SU-DHL-6 (cell line): ENCODE results near the gene ERGIC3.

Experiments used
- H2AFZ ChIP-seq: fragments of 200-600 bp; sonication (generic); 2 replicates; pipeline ENCODE4 v1.6.1; 2014; ENCODE audit warnings: low read depth, mild to moderate bottlenecking, moderate library complexity, mixed read lengths, antibody characterized with exemption, low read length; ENCODE audit not compliant: severe bottlenecking
- H3F3A ChIP-seq: fragments of 200-600 bp; shearing (Covaris generic); 2 replicates; pipeline ENCODE4 v1.6.0; 2016; ENCODE audit warnings: antibody characterized with exemption, mild to moderate bottlenecking; ENCODE audit not compliant: insufficient read depth
- H3K27ac ChIP-seq: fragments of 200-600 bp; sonication (generic); 2 replicates; pipeline ENCODE4 v1.5.1; 2016; ENCODE audit warnings: low read depth, mild to moderate bottlenecking, low read length, moderate library complexity, mixed read lengths
- H3K27me3 ChIP-seq: fragments of 200-600 bp; sonication (generic), shearing (Covaris generic); 2 replicates; pipeline ENCODE4 v1.6.0; 2014; ENCODE audit warnings: mild to moderate bottlenecking, low read length
- H3K36me3 ChIP-seq: fragments of 200-600 bp; sonication (generic); 2 replicates; pipeline ENCODE4 v1.6.1; 2014; ENCODE audit warnings: mild to moderate bottlenecking, low read length, mixed read lengths
- H3K4me2 ChIP-seq: fragments of 300-600, 200-600 bp; shearing (Covaris generic), sonication (generic); 2 replicates; pipeline ENCODE4 v1.6.0; 2014; ENCODE audit warnings: low read length, low read depth, mild to moderate bottlenecking; ENCODE audit not compliant: poor library complexity, severe bottlenecking
- H3K4me3 ChIP-seq: fragments of 200-600 bp; sonication (generic); 2 replicates; pipeline ENCODE4 v1.5.1; 2014; ENCODE audit warnings: antibody characterized with exemption, low read length, mild to moderate bottlenecking, mixed read lengths; ENCODE audit not compliant: insufficient read depth, poor library complexity, severe bottlenecking
- H3K79me2 ChIP-seq: fragments of 200-600 bp; sonication (generic); 2 replicates; pipeline ENCODE4 v1.6.1; 2014; ENCODE audit warnings: mild to moderate bottlenecking, low read length, moderate library complexity; ENCODE audit not compliant: insufficient read depth
- H3K9ac ChIP-seq: fragments of 200-600 bp; sonication (generic); 2 replicates; pipeline ENCODE4 v1.7.0; 2014; ENCODE audit warnings: mild to moderate bottlenecking, low read length
- H3K9me2 ChIP-seq: fragments of 200-600 bp; sonication (generic); replicated peaks from 2 replicates; pipeline ENCODE4 v1.6.1; 2014; ENCODE audit warnings: low read length; ENCODE audit not compliant: insufficient read depth
- H3K9me3 ChIP-seq: fragments of 200-600 bp; sonication (generic); 2 replicates; pipeline ENCODE4 v1.6.1; 2014; ENCODE audit warnings: low read length, mixed read lengths; ENCODE audit not compliant: insufficient read depth
- H4K20me1 ChIP-seq: fragments of 200-600 bp; sonication (generic); 2 replicates; pipeline ENCODE4 v1.6.1; 2014; ENCODE audit warnings: low read depth, mild to moderate bottlenecking, antibody characterized with exemption, low read length, moderate library complexity, mixed read lengths
- EZH2phosphoT487 ChIP-seq: fragments of 200-600 bp; sonication (generic), shearing (Covaris generic); conservative IDR thresholded peaks from 2 replicates; pipeline ENCODE4 v1.6.1; 2018; ENCODE audit warnings: mild to moderate bottlenecking, antibody characterized with exemption, low read length, moderate library complexity, mixed read lengths
- TF ChIP-seq, protein P1 (sequence below): fragments of 200-600 bp; sonication (generic); IDR thresholded peaks from one replicate; pipeline ENCODE4 v1.5.1; 2017; ENCODE audit warnings: antibody characterized with exemption, mild to moderate bottlenecking, low read length, moderate library complexity; ENCODE audit not compliant: insufficient read depth, poor library complexity, severe bottlenecking

Gene ERGIC3

DNA sequence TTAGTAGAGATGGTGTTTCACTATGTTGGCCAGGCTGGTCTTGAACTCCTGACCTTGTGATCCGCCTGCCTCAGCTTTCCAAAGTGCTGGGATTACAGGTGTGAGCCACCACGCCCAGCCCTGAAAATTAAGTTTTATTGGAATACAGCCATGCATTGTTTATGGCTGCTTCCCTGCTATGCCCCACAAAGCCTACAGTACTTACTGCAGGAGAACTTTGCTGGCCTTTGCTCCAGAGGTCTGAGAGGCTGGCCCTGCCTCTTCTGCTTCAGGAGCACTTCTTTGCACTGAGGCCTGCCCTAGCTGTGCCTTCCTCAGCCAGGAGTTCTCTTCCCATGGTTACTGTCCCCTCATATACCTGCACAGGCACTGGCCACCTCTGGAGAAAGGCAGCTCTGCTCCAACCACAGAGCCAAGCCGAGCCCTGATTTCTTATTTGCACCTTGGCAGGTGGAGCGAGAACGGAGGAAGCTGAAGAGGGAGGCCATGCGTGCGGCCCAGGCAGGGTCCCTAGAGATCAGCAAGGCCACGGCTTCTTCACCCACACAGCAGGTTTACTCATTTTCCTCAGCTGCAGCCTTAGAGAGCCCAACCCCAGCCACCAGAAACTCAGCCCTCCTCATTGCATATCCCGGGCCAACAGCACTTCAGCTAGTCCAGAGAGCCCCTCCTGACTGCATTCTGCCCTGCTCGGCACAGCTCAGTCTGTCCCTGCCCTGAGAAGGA, 33.2 kb upstream of the ERGIC3 start:
- no peak overlapping the region for H3K4me3 ChIP-seq
- H4K20me1 ChIP-seq = no peaks in the 10 kb centered on the region
- no peak overlapping the region for H3K9ac ChIP-seq
- H3K9me2 ChIP-seq = no peaks in the 10 kb centered on the region
- H3K9me3 ChIP-seq = no peaks in the 10 kb centered on the region
- no peak overlapping the region for H2AFZ ChIP-seq
- no peaks in the 10 kb centered on the region for H3F3A ChIP-seq
- H3K79me2 ChIP-seq = no peaks in the 10 kb centered on the region
- TF ChIP-seq, protein P1, sequence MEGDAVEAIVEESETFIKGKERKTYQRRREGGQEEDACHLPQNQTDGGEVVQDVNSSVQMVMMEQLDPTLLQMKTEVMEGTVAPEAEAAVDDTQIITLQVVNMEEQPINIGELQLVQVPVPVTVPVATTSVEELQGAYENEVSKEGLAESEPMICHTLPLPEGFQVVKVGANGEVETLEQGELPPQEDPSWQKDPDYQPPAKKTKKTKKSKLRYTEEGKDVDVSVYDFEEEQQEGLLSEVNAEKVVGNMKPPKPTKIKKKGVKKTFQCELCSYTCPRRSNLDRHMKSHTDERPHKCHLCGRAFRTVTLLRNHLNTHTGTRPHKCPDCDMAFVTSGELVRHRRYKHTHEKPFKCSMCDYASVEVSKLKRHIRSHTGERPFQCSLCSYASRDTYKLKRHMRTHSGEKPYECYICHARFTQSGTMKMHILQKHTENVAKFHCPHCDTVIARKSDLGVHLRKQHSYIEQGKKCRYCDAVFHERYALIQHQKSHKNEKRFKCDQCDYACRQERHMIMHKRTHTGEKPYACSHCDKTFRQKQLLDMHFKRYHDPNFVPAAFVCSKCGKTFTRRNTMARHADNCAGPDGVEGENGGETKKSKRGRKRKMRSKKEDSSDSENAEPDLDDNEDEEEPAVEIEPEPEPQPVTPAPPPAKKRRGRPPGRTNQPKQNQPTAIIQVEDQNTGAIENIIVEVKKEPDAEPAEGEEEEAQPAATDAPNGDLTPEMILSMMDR = no peak
- no peak for TF ChIP-seq EZH2phosphoT487
- H3K4me2 ChIP-seq = no peak overlapping the region
- no peak overlapping the region for H3K27ac ChIP-seq
- H3K27me3 ChIP-seq = no peaks in the 10 kb centered on the region
- H3K36me3 ChIP-seq = no peaks in the 10 kb centered on the region

DNA sequence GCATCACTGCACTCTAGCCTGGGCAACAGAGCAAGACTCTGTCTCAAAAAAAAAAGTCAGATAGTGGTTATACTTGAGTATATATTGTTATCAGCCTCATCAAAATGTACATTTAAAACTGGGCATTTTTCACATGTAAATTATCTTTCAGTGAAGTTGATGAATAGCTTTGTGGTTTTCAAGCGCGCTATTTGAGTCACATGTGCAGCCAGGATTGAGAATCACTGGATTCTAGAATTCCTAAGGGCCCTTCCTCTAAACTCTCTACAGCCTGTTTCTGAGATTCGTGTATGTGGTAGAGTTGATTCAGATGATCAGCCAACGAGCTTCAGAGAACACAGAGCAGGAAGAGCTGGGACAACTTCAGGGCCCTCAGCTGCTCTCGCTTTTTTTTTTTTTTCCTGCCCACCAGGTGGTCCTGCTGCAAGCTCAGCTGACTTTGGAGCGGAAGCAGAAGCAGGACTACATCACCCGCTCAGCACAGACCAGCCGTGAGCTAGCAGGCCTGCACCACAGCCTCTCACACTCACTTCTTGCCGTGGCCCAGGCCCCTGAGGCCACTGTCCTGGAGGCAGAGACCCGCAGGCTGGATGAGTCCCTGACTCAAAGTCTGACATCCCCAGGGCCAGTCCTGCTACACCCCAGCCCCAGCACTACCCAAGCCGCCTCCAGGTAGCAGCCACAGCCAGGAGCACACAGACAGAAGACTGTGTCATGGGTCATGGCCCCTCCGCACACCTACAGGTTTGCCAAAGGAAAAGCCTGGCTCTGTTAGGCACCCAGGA, 30.7 kb upstream of the ERGIC3 start:
- Histone ChIP-seq H3K27ac (no peak overlapping the region), H3K9ac (no peak overlapping the region)

DNA sequence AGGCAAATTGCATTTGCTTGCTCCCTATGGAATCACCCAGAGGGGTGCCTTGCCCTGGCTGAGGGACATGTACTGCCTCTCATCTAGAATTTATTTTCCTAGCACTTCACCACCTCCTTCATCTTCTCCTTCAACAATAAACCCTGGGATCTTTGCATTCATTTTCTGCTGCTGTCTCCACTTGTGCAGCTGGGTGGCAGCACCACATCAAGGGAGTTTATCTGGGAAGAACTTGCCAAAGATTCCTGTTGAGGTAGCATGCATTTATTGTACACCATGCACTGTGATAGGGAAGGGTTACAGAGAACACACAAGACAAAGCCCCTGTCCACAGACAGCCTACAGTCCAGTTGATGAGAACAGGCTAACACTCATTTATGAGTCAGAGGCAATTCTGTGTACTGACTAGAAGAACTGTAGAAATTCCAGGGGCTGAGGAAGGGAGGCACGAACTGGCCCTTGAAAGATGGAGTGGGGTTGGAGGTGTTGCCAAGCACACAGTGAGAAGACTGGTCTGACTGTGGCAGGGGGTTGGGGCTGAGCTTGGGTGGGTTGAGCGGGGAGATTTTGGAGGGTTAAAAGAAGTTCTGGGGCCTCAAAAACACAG, 30.0 kb upstream of the ERGIC3 start:
- Histone ChIP-seq H3K36me3 (no peaks in the 10 kb centered on the region), H3K79me2 (no peaks in the 10 kb centered on the region), H3K4me3 (no peak overlapping the region), H3K9me2 (no peaks in the 10 kb centered on the region), H3K27ac (no peak overlapping the region), H3K9ac (no peak overlapping the region), H3F3A (no peaks in the 10 kb centered on the region), H2AFZ (no peak overlapping the region), H3K27me3 (no peaks in the 10 kb centered on the region), H3K4me2 (no peak overlapping the region), H4K20me1 (no peaks in the 10 kb centered on the region), H3K9me3 (no peaks in the 10 kb centered on the region)
- TF ChIP-seq, protein P1 = peak; percentile 43
- no peak for TF ChIP-seq EZH2phosphoT487

More for the DNA sequence above, 30.7 kb upstream of the ERGIC3 start:
- Histone ChIP-seq H2AFZ (no peak overlapping the region), H3K4me2 (no peak overlapping the region), H3K4me3 (no peak overlapping the region), H3K9me2 (no peaks in the 10 kb centered on the region), H3F3A (no peaks in the 10 kb centered on the region), H3K36me3 (no peaks in the 10 kb centered on the region), H3K9me3 (no peaks in the 10 kb centered on the region), H3K27me3 (no peaks in the 10 kb centered on the region), H3K79me2 (no peaks in the 10 kb centered on the region), H4K20me1 (no peaks in the 10 kb centered on the region)
- TF ChIP-seq EZH2phosphoT487 = no peak
- TF ChIP-seq, protein P1 = no peak
